DOHH2 (cell line): Measurements from ENCODE around the gene PPL.

Experiments used
- H3F3A ChIP-seq: fragments of 200-600 bp; sonication (generic), shearing (Covaris generic); 2 replicates; pipeline ENCODE4 v1.6.0; 2016; ENCODE audit warnings: antibody characterized with exemption, mild to moderate bottlenecking; ENCODE audit not compliant: control insufficient read depth, insufficient read depth
- H3K27ac ChIP-seq: fragments of 200-600 bp; sonication (generic); 2 replicates; pipeline ENCODE4 v1.5.1; 2014; ENCODE audit warnings: low read depth, mild to moderate bottlenecking, low read length, moderate library complexity
- H3K27me3 ChIP-seq: fragments of 200-600 bp; sonication (generic); 2 replicates; pipeline ENCODE4 v1.6.1; 2014; ENCODE audit warnings: mild to moderate bottlenecking, low read length, mixed read lengths; ENCODE audit not compliant: control insufficient read depth
- H3K36me3 ChIP-seq: fragments of 200-600 bp; sonication (generic); 2 replicates; pipeline ENCODE4 v1.6.1; 2014; ENCODE audit warnings: mild to moderate bottlenecking, low read length, moderate library complexity, mixed read lengths; ENCODE audit not compliant: control insufficient read depth
- H3K4me1 ChIP-seq: fragments of 200-600 bp; sonication (generic); 2 replicates; pipeline ENCODE4 v1.6.1; 2014; ENCODE audit warnings: mild to moderate bottlenecking, low read length, mixed read lengths; ENCODE audit not compliant: control insufficient read depth
- H3K4me2 ChIP-seq: fragments of 200-600 bp; sonication (generic); 2 replicates; pipeline ENCODE4 v1.6.0; 2014; ENCODE audit warnings: mild to moderate bottlenecking, low read length, moderate library complexity
- H3K4me3 ChIP-seq: fragments of 200-600 bp; sonication (generic); 2 replicates; pipeline ENCODE4 v1.5.1; 2014; ENCODE audit warnings: mild to moderate bottlenecking, low read length, mixed read lengths
- H3K79me2 ChIP-seq: fragments of 200-600 bp; sonication (generic); 2 replicates; pipeline ENCODE4 v1.6.1; 2014; ENCODE audit warnings: mild to moderate bottlenecking, low read length, mixed read lengths; ENCODE audit not compliant: control insufficient read depth
- H3K9me2 ChIP-seq: fragments of 200-600 bp; sonication (generic); replicated peaks from 2 replicates; pipeline ENCODE4 v1.6.1; 2014; ENCODE audit warnings: mild to moderate bottlenecking, low read length, mixed read lengths; ENCODE audit not compliant: control insufficient read depth
- H3K9me3 ChIP-seq: fragments of 200-600 bp; sonication (generic); 2 replicates; pipeline ENCODE4 v1.6.1; 2014; ENCODE audit warnings: antibody characterized with exemption, low read length, mixed read lengths; ENCODE audit not compliant: control insufficient read depth, insufficient read depth
- H4K20me1 ChIP-seq: fragments of 200-600 bp; sonication (generic); 2 replicates; pipeline ENCODE4 v1.6.0; 2014; ENCODE audit warnings: low read depth, mild to moderate bottlenecking, antibody characterized with exemption, low read length, moderate library complexity; ENCODE audit not compliant: control insufficient read depth, insufficient read depth
- EZH2phosphoT487 ChIP-seq: fragments of 200-600 bp; sonication (generic); IDR thresholded peaks from 2 replicates; pipeline ENCODE4 v1.6.1; 2017; ENCODE audit warnings: borderline replicate concordance, mild to moderate bottlenecking, antibody characterized with exemption, low read length, moderate library complexity, mixed read lengths
- TF ChIP-seq, protein P1 (sequence below): fragments of 200-600 bp; sonication (generic); IDR thresholded peaks from one replicate; pipeline ENCODE4 v1.5.1; 2014; ENCODE audit warnings: antibody characterized with exemption, mild to moderate bottlenecking, low read depth, low read length; ENCODE audit not compliant: poor library complexity, severe bottlenecking

The PPL gene

DNA sequence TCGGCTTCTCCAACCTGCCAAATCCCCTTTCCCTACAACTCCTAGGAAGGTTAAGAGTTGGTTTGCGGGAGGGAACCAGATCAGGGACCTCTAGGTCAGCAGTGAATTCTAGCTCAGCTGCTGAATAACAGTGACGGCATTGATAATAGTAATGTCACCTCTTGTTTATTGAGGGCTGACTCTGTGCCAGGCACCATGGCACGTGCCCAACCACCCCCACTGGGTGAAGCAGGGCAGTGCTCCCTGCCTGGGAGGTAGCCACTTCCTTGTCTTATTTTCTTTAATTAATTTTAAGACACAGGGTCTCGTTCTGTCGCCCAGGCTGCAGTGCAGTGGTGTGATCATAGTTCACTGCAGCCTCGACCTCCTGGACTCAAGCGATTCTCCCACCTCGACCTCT lies 5.5 kb upstream of the PPL start:
- H3F3A ChIP-seq, result no peaks in the 10 kb centered on the region
- no peaks in the 10 kb centered on the region for H3K79me2 ChIP-seq
- H3K9me3 ChIP-seq, result no peaks in the 10 kb centered on the region
- no peaks in the 10 kb centered on the region for H3K36me3 ChIP-seq
- no peak overlapping the region for H3K27ac ChIP-seq
- peaks cover 7% of the 10 kb centered on the region for H3K27me3 ChIP-seq
- no peak overlapping the region for H3K4me2 ChIP-seq
- no peaks in the 10 kb centered on the region for H3K4me1 ChIP-seq
- H3K9me2 ChIP-seq, result no peaks in the 10 kb centered on the region
- H3K4me3 ChIP-seq, result no peak overlapping the region
- TF ChIP-seq, protein P1, sequence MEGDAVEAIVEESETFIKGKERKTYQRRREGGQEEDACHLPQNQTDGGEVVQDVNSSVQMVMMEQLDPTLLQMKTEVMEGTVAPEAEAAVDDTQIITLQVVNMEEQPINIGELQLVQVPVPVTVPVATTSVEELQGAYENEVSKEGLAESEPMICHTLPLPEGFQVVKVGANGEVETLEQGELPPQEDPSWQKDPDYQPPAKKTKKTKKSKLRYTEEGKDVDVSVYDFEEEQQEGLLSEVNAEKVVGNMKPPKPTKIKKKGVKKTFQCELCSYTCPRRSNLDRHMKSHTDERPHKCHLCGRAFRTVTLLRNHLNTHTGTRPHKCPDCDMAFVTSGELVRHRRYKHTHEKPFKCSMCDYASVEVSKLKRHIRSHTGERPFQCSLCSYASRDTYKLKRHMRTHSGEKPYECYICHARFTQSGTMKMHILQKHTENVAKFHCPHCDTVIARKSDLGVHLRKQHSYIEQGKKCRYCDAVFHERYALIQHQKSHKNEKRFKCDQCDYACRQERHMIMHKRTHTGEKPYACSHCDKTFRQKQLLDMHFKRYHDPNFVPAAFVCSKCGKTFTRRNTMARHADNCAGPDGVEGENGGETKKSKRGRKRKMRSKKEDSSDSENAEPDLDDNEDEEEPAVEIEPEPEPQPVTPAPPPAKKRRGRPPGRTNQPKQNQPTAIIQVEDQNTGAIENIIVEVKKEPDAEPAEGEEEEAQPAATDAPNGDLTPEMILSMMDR, result no peak
- TF ChIP-seq EZH2phosphoT487, result no peak
- no peaks in the 10 kb centered on the region for H4K20me1 ChIP-seq

- peaks cover 6% of the 10 kb centered on the region; the same call in 1 of the 2 replicates for H3K4me1 ChIP-seq
- TF ChIP-seq, protein P1, result no peak
- no peak for TF ChIP-seq EZH2phosphoT487
- H3K27ac ChIP-seq, result no peak overlapping the region
Measured at GRCh38 chr16:4940719-4941118, 3.8 kb upstream of the PPL start.

DNA sequence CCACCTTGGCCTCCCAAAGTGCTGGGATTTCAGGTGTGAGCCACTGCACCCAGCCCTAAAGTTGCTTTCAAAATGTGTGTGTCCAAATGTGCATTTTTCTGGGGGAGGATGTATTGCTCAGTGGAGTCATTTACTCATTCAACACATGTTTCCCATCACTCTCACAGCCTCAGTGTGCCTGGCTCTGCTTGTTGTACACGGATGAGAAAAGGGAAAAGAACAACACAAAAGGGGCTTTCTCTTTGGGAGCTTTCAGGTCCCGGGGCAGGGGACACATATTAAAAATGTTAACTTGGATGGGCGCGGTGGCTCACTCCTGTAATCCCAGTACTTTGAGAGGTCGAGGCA lies 1.7 kb upstream of the PPL start:
- no peak overlapping the region for H3K4me2 ChIP-seq
- H3K4me3 ChIP-seq, result no peak overlapping the region

More at GRCh38 chr16:4940719-4941118, 3.8 kb upstream of the PPL start:
- H3K4me3 ChIP-seq, result no peak overlapping the region
- no peaks in the 10 kb centered on the region for H3F3A ChIP-seq
- H3K9me3 ChIP-seq, result no peaks in the 10 kb centered on the region
- H3K27me3 ChIP-seq, result peaks cover 23% of the 10 kb centered on the region
- no peaks in the 10 kb centered on the region for H4K20me1 ChIP-seq
- no peaks in the 10 kb centered on the region for H3K79me2 ChIP-seq
- no peaks in the 10 kb centered on the region for H3K36me3 ChIP-seq
- H3K9me2 ChIP-seq, result no peaks in the 10 kb centered on the region
- H3K4me2 ChIP-seq, result no peak overlapping the region

More for the DNA sequence above, 1.7 kb upstream of the PPL start:
- Histone ChIP-seq H4K20me1 (no peaks in the 10 kb centered on the region), H3K9me2 (no peaks in the 10 kb centered on the region), H3K4me1 (peaks cover 6% of the 10 kb centered on the region; the same call in 1 of the 2 replicates), H3K27ac (no peak overlapping the region), H3K9me3 (no peaks in the 10 kb centered on the region), H3K27me3 (peaks cover 25% of the 10 kb centered on the region), H3F3A (no peaks in the 10 kb centered on the region), H3K36me3 (no peaks in the 10 kb centered on the region), H3K79me2 (no peaks in the 10 kb centered on the region)
- no peak for TF ChIP-seq EZH2phosphoT487
- TF ChIP-seq, protein P1, result no peak
